GM19193 (cell line): ENCODE data around the gene MTMR8.

Source experiments
- POLR2A ChIP-seq: IDR thresholded peaks from 4 replicates; pipeline ENCODE4 v1.6.1; 2011; ENCODE audit not compliant: insufficient read depth, insufficient read length; ENCODE audit errors: extremely low read depth

Gene MTMR8

DNA sequence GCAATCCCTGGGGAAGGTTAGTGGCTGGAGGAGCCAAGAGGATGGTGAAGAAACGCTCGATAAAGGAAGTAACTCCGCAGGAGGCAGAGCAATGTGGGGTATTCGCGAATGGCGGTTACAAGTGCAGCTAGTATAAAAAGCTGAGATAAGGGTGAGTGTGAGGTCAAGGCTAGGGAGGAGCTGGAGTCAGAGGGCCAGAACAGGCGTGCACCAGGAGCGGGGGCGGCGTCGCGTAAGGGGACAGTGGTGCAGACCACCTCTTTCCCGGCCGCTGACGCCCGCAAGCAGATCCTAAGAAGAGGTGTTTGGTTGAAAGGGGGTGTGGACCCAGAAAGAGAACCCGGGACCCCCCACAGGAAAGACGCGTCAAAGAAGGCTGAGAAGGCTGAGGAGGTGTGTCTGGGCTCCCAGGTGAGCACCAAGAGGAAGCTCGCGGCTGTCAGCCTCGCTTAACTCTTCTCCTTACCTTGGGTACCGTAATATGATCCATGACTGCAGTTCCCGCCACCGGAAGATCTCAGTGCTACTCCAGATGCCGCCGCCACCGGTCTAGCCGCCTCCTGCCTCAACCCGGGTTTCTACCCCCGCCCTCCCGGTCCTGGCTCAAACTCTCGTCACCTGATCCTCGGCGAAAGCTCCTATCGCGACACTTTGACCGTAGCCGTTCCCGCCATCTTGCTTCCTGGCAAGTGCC, at the start of gene MTMR8:
TSS of gene MTMR8 (minus strand) at position 579 of the 694 bp plus-strand sequence. CDS start at position 490, 89 bp downstream.
- TF ChIP-seq POLR2A: no peak

DNA sequence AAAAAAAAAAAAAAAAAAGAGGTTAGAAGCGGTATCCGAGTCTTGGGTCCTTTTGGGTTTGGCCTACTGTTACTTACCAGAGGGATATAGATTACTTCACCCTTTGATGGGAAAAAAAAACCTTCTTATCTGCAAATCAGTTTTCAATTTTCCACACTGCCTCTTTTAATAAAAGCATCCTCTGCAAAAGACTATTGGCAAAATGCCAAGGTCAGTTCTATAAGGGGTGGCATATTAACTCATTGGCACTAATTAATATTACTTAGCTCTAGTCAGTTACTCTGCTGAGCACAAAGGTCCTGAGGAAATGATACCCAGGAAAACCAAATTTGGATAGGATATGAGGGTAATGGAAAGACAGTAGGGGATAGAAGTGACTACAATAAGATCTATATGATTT, 44.3 kb upstream of the MTMR8 start:
- TF ChIP-seq POLR2A: no peak

DNA sequence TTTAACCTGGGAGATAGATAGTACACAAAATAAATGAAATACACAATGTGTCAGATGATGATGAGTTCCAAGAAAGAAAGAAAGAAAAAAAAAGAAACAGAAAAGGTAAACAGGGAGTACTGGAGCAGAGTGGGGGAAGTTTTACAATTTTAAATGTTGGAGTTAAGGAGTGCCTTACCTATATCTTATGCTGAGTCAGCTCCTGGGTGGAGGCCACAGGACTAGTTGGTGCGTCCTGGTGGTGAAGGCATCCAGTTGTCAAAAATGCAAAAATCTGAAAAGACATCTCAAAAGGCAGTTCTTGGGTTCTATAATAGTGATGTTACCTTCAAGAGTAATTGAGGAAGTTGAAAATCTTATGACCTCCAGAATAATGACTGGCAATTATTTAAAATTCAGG, 42.4 kb upstream of the MTMR8 start:
- TF ChIP-seq POLR2A: no peak

DNA sequence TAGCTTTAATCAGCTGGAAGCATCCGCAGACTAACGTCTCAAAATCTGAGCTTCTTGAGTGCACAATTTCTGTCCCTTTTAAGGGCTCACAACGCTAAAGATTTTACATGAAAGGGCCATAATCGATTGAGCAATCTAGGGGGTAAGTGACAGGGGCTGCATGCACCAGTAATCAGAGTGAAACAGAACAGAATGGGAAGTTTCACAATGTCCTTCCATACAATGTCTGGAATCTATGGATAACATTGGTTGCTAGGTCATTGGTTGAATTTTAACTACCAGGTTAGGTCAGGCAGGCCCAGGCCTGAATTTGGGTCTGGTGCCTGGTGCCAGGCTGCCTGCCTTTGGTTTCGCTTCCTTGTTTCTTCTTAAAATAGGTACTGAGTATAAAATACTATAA, 42.0 kb upstream of the MTMR8 start:
- TF ChIP-seq POLR2A: no peak

DNA sequence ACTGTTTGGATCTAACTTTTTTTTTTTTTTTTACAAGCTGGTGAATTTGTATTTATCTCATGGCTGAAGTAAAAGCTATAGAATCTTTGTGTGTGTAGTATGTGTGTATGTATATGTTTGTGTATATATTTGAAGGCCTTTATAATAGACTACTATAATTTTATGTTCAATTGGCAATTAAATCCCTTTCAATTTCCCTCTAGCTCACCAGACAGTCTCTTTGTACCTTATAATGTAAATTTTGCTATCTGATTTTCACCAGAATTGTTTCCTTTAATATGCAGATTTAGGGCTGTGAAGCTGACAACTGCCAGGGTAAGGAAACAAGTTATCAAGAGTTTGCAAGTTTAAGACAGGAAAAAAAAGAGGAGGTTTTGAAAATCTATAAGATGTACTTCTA, 33.1 kb upstream of the MTMR8 start:
- no peak for TF ChIP-seq POLR2A

DNA sequence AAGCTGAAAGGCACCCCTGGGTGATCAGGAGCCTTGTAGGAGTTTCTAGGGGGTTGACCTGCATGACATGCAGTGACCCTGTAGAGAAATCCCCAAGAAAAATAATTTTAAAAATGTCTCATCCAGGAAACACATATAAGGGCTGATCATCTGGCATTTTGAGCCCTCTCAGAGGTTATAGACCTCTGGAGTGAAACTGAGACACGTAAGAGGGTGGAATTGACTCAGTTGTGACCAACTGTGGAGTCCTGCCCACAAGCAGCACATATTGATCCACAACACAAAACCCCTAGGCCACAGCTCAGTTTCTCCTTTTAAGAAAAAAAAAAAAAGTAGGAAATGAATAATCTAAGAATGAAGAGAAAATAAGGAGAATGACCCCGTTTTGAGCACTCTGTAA, 32.5 kb upstream of the MTMR8 start:
- TF ChIP-seq POLR2A: no peak

DNA sequence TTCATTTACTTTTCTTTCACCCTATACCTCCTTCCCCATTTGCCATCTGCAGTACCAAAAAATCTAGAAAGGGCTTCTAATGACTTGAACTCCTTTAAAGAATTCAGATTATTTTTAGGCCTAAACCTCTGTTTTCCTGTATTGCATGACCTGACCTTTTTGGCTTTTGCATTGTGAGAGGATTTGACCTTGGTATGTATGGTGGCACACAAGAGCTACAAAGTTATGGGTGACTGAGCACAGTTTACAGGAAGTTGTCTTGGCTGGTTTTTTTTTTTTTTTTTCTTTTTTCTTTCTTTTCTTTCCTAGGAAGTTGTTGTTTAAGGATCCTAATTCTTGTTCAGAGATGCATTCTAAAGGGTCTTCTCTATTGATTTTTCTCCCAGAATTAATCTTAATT, 32.0 kb upstream of the MTMR8 start:
- TF ChIP-seq POLR2A: no peak

DNA sequence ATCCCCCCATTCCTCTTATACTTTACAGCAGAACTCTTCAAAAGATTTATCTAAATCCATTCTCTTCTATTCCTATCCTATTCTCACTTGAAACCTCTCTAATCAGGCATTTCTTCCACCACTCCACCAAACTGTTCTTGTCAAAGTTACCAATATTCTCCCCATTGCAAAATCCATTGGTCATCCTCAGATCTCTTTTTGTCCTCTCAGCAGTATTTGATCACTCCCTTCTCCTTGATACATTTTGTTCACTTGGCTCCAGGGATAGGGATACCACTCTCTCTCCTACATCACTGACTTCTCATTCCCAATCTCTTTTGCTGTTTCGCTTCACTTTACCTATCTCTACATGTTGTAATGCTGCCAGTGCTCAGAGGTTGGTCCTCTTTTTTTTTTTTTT, 2.8 kb upstream of the MTMR8 start:
- TF ChIP-seq POLR2A: no peak

DNA sequence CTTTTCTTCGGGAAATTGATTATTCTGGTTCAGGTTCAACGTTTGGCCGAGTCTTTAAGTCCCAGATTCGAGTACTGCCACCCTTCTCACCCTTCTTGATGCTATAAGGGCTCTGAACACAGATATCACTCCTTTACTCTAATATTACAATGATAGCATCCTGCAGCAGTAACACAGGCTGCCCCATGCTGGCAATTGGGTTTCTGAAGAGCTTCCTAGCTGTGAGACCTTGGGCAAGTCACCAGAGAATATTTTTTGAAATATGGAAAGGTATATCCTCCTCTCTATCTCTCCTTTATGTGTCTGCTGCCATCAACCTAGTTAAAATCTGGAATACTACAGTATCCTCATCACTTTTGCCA, 297 bp upstream of the MTMR8 start:
- TF ChIP-seq POLR2A: no peak

DNA sequence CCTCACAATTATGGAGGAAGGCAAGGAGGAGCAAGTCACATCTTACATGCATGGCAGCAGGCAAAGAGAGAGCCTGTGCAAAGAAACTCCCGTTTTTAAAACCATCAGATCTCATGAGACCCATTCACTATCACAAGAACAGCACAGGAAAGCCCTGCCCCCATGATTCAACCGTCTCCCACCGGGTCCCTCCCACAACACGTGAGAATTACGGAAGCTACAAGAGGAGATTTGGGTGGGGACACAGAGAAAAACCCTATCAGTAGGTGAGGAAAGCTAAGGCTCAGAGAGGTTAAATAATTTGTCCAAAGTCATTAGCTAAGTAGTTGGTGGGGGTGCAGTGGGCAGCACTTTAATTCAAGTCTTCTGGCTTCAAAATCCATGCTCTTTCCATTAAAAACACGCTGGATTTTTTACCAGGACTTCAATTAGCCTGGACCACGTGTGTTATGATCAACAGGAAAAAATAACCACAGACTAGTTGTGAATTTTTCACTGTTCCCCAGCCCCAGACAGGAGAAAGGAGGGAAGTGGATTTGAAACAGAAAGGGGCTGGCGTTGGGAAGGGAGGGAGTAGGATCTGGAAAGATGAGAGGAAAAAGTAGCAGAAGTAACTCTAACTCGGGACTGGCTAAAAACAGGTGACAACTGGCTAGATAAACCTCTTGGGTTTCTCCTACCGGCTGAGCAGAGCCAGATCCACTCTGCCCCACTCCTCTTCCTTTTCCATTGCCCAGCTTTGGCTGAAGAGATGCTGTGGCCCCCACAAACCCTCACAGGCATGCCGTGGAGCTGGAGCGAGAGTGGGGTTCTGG, 986 bp downstream of the MTMR8 start:
- no peak for TF ChIP-seq POLR2A

DNA sequence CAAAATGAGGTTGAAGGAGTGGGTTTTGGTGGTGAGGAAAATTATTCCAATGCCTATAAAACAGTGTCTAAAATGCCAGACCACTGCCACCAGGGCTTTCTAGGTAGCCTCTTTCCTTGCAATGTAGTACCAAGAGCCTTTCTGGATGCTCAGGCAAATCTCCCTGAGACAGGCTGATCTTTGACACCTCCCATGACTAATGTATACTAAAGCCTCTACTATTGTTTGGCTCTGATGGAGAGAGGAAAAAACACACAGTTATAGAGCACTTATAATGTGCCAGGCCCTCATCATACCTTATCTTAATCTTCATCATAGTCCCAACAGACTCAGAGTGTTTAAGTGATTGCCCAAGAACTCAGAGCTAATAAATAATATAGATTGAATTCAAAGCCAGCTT, 5.8 kb downstream of the MTMR8 start:
- no peak for TF ChIP-seq POLR2A

DNA sequence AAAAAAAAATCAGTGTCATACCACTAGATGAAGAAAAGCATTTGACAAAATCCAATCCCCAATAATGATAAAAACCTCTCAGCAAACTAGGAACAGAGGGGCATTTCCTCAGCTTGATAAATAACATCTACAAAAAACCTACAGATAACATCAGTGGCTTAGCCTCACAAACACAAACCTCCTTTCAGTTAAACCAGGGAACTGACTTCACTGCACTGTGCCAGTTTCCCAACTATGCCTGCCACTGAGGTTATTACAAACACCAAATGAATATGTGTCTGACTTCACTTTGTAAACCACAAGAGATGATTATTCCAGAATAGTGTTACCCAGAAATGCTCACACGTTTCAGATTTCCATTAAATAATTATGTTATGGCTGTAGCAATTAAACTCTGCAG, 15.3 kb downstream of the MTMR8 start:
- TF ChIP-seq POLR2A: no peak

DNA sequence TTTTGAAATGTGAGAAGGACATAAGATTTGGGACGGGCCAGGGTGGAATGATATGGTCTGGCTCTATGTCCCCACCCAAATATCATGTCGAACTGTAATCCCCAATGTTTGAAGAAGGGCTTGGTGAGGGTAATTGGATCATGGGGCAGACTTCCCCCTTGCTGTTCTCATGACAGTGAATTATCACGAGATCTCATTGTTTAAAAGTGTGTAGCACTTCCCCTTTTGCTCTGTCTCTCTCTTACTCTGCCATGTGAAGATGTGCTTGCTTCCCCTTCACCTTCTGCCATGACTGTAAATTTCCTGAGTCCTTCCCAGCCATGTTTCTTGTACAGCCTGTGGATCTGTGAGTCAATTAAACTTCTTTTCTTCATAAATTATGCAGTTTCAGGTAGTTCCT, 17.5 kb downstream of the MTMR8 start:
- TF ChIP-seq POLR2A: no peak

DNA sequence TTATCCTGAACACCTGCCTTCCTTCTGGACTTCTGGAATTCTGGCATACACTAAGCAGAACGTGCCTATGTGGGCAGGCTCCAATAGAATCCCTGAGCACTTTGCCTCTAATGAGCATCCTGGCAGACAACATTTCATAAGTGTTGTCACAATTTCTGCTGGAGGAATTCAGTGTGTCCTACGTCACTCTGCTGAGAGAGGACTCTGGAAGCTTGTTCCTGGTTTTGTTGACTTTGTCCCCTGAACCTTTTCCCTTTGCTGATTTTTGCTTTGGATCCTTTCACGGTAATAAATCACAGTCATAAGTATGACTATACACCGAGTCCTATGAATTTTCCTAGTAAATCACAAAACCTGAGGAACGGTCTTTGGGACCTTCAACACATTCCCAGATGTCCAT, 43.2 kb downstream of the MTMR8 start:
- TF ChIP-seq POLR2A: no peak

DNA sequence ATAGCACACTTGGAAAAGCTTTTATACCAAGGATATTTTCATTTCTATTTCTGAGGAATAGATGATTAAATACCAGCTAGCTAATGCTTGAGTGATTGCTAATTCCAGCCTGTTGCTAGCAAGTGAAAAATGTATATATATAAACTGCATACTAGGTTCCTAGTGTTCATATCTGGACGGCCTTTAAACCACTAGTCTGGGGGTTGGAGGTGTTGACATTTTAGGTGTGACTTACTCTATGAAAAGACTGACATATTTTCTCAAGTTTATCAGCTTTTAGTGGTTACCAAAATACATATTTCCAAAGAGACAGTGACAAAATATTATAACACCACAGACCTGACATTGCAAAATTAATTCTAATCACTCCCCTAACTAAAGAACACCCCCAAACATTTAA, 44.7 kb downstream of the MTMR8 start:
- no peak for TF ChIP-seq POLR2A

DNA sequence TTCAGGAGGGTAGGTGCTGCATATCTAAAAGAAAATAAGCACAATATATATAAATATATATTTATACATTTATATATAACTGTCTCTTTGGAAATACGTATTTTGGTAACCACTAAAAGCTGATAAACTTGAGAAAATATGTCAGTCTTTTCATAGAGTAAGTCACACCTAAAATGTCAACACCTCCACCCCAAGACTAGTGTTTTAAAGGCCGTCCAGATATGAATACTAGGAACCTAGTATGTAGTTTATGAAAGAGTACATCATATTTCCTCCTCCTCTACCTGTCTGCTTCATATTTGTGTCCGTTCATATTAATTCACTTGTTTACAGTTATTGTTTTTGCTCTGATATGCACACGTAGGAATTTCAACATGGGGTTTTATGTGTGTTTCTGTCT, 45.2 kb downstream of the MTMR8 start:
- no peak for TF ChIP-seq POLR2A

DNA sequence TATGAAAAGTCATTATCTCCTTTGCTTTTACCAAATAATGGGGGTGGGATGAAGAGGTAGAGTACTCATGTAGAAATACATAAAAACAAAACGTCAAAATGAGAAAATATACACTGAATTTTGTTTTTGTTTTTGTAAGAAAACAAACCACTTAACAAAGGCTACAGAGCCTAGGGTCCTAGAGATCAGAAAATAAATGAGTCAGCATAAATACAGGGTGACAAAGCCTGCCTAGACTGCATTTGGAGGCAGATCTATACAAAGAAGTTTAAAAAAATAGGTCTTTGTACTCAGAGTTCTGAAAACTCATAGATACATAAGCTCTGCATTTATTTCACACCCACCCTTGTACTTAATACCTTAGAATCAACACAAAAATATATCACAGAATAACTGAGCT, 52.4 kb downstream of the MTMR8 start:
- TF ChIP-seq POLR2A: no peak

DNA sequence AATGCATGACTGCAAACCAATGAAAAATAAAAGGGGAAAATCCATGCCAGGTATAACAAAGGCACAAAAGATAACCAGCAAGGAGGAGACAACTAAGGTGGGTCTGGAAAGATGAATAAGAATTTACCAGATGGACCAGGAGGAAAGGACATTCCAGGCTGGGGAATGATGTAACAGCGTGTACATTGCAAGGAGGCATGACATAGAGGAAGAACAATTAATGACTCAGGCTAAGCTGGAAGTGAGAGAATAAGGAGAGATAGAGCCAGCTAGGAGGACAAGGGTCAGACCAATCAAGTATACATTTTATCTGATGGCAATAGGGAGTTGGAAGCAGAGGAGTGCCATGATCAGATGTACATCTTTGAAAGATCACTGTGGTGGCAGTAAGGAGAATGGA, 57.0 kb downstream of the MTMR8 start:
- TF ChIP-seq POLR2A: no peak

DNA sequence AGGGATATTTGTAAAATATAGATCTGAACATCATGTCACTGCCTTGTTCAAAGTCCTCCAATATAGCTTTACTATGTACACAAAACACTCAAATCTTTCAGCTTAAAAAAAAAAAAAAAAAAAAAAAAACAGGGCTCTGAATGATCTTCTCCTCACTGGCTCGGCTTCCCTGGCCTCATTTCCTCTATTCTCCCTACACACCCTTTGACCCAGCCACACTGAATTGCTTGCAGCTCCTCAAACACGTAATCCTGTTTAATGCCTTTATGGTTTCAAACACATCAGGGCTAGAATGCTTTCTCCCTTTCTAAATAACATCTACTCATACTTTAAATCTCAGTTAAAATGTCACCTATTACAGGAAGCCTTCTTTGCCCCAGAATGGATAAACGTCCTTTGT, 60.8 kb downstream of the MTMR8 start:
- no peak for TF ChIP-seq POLR2A
